HCT116 (cell line): ENCODE data around the gene ZNF554. TPM values are rescaled to one million over a fixed set of nuclear protein-coding genes. Genes with fewer than 3 reads are reported as not detected.

ENCODE experiments used
- ATAC-seq: fragments of 200-7000 bp; cut with Tn5 transposase; 2 replicates; pipeline ENCODE4 v1.9.1; 2020; ENCODE audit warnings: mild to moderate bottlenecking, moderate library complexity
- BruUV-seq: library from RNA; stranded (reverse); fragments of 400-500 nt; replicated peaks from 2 replicates; lab custom pipeline; 2021; lab: Mats Ljungman, UMichigan
- CTCF ChIA-PET: fragments of 300-600 bp; sonication (Branson Sonifier 250); formaldehyde crosslinking; loops from one replicate; lab custom pipeline; 2021; ENCODE audit warnings: antibody characterized with exemption; lab: Charles Lee
- POLR2A ChIA-PET: fragments of 300-600, 350-600 bp; sonication (Branson Sonifier 250); formaldehyde crosslinking; loops from one replicate; lab custom pipeline; 2021; ENCODE audit warnings: antibody characterized with exemption; lab: Charles Lee
- RAD21 ChIA-PET, 2 experiments: fragments of 300-600 bp; sonication (Branson Sonifier 250); formaldehyde crosslinking; loops; one replicate each; lab custom pipeline; 2023; ENCODE audit warnings: low total read pairs in 2 of 2; ENCODE audit not compliant: uncharacterized antibody in 2 of 2, unreplicated experiment in 2 of 2, low non-redundant PET in 1 of 2; lab: Charles Lee
- DNase-seq: peaks from one replicate; pipeline ENCODE4 v3.0.0-alpha.2; 2010; ENCODE audit warnings: low read depth, low spot score
- H2AFZ ChIP-seq: fragments of 200-600 bp; shearing (Covaris generic), sonication (generic); 2 replicates; pipeline ENCODE4 v1.6.1; 2017; ENCODE audit warnings: low read depth, mixed run types, mixed read lengths, antibody characterized with exemption, low read length; ENCODE audit not compliant: poor library complexity, severe bottlenecking
- H3K27ac ChIP-seq: 2 replicates; pipeline ENCODE4 v1.5.1; 2012; ENCODE audit warnings: low read depth, low read length
- H3K27me3 ChIP-seq: fragments of 200-600 bp; sonication (generic); 2 replicates; pipeline ENCODE4 v1.6.1; 2016; ENCODE audit warnings: mixed run types, low read length, mixed read lengths; ENCODE audit not compliant: insufficient read depth
- H3K36me3 ChIP-seq, 2 experiments: fragments of 200-500 bp in 1 of 2; fragments of 200-600 bp in 1 of 2; sonication (Bioruptor generic) in 1 of 2; sonication (generic) in 1 of 2; 2 replicates each; pipeline versions ENCODE4 v1.5.1 to v1.6.1; 2014 to 2016; ENCODE audit warnings: low read length in 2 of 2, inconsistent platforms in 1 of 2, mixed read lengths in 1 of 2, mixed run types in 1 of 2; ENCODE audit not compliant: insufficient read depth in 2 of 2, control insufficient read depth in 1 of 2
- H3K4me1 ChIP-seq, 2 experiments: fragments of 200-600 bp in 1 of 2; sonication (generic) in 1 of 2; 2 replicates each; pipeline versions ENCODE4 v1.5.1 to v1.6.1; 2012 to 2017; ENCODE audit warnings: low read length in 2 of 2, inconsistent platforms in 1 of 2, mild to moderate bottlenecking in 1 of 2, mixed read lengths in 1 of 2, mixed run types in 1 of 2, moderate library complexity in 1 of 2; ENCODE audit not compliant: insufficient read depth in 2 of 2, control insufficient read depth in 1 of 2
- H3K4me2 ChIP-seq: fragments of 200-600 bp; sonication (generic); 2 replicates; pipeline ENCODE4 v1.6.1; 2017; ENCODE audit warnings: mixed run types, low read length, mixed read lengths
- H3K4me3 ChIP-seq, 2 experiments: fragments of 200-600 bp in 1 of 2; sonication (generic) in 1 of 2; replicated peaks in 1 of 2; 2 replicates each; pipeline ENCODE4 v1.5.1; 2011 to 2016; ENCODE audit warnings: low read length in 2 of 2, control low read depth in 1 of 2, low read depth in 1 of 2, mild to moderate bottlenecking in 1 of 2, mixed read lengths in 1 of 2, mixed run types in 1 of 2
- H3K79me2 ChIP-seq: fragments of 200-600 bp; sonication (generic); 2 replicates; pipeline ENCODE4 v1.6.1; 2017; ENCODE audit warnings: mild to moderate bottlenecking, mixed run types, low read length, moderate library complexity, mixed read lengths; ENCODE audit not compliant: insufficient read depth
- H3K9ac ChIP-seq: fragments of 200-600 bp; sonication (generic); 2 replicates; pipeline ENCODE4 v1.6.1; 2016; ENCODE audit warnings: low read length, mixed read lengths
- H3K9me2 ChIP-seq: fragments of 200-600 bp; sonication (generic), shearing (Covaris generic); 2 replicates; pipeline ENCODE4 v1.6.1; 2017; ENCODE audit warnings: mixed run types, mild to moderate bottlenecking, moderate library complexity; ENCODE audit not compliant: insufficient read depth
- H3K9me3 ChIP-seq, 2 experiments: fragments of 200-500 bp in 1 of 2; fragments of 200-600 bp in 1 of 2; sonication (Bioruptor generic) in 1 of 2; sonication (generic) in 1 of 2; 2 replicates each; pipeline ENCODE4 v1.6.1; 2014 to 2017; ENCODE audit warnings: low read length in 2 of 2, mixed read lengths in 2 of 2, inconsistent platforms in 1 of 2, low read depth in 1 of 2, mild to moderate bottlenecking in 1 of 2, mixed run types in 1 of 2, moderate library complexity in 1 of 2; ENCODE audit not compliant: control insufficient read depth in 1 of 2, insufficient read depth in 1 of 2
- H4K20me1 ChIP-seq: fragments of 200-600 bp; sonication (generic), shearing (Covaris generic); 2 replicates; pipeline ENCODE4 v1.6.1; 2017; ENCODE audit warnings: mixed run types, mild to moderate bottlenecking, moderate library complexity; ENCODE audit not compliant: insufficient read depth
- ELF1 ChIP-seq: IDR thresholded peaks from 2 replicates; pipeline ENCODE4 v1.6.1; 2012; ENCODE audit warnings: low read depth, borderline replicate concordance
- FOSL1 ChIP-seq: IDR thresholded peaks from 2 replicates; pipeline ENCODE4 v1.6.1; 2012; ENCODE audit warnings: low read depth
- POLR2A ChIP-seq: IDR thresholded peaks from 2 replicates; pipeline ENCODE4 v1.7.0; 2011; ENCODE audit warnings: borderline replicate concordance; ENCODE audit not compliant: insufficient read depth, insufficient read length; ENCODE audit errors: extremely low read depth
- RAD21 ChIP-seq: IDR thresholded peaks from 2 replicates; pipeline ENCODE4 v1.6.1; 2012; ENCODE audit warnings: low read depth, mild to moderate bottlenecking
- SIN3A ChIP-seq: IDR thresholded peaks from 2 replicates; pipeline ENCODE4 v1.6.1; 2012; ENCODE audit warnings: low read depth
- SRF ChIP-seq: IDR thresholded peaks from 2 replicates; pipeline ENCODE4 v1.6.1; 2012; ENCODE audit warnings: low read depth
- YY1 ChIP-seq: IDR thresholded peaks from 2 replicates; pipeline ENCODE4 v1.6.1; 2011; ENCODE audit warnings: low read length, low read depth, moderate library complexity, mild to moderate bottlenecking; ENCODE audit not compliant: insufficient replicate concordance; ENCODE audit errors: extremely low read depth
- ZNF274 ChIP-seq: fragments of 200-500 bp; sonication (Bioruptor generic); IDR thresholded peaks from 2 replicates; pipeline ENCODE4 v1.6.1; 2014; ENCODE audit warnings: mild to moderate bottlenecking, low read depth, low read length, inconsistent platforms
- intact Hi-C: fragments of 100-400 bp; cut with micrococcal nuclease; formaldehyde crosslinking; loops from 2 replicates; pipeline ENCODE4 v1.10.0; 2022
- total RNA-seq: library from RNA; stranded (reverse); gene quantifications from one replicate; pipeline ENCODE4 v1.2.1, GENCODE V29; 2021; ENCODE audit not compliant: unreplicated experiment
- TF ChIP-seq, protein P1 (sequence below): IDR thresholded peaks from 2 replicates; pipeline ENCODE4 v1.6.1; 2012
- TF ChIP-seq, protein P2 (sequence below): IDR thresholded peaks from 2 replicates; pipeline ENCODE4 v1.6.1; 2012
- TF ChIP-seq, protein P3 (sequence below): IDR thresholded peaks from 2 replicates; pipeline ENCODE4 v1.6.1; 2011; ENCODE audit warnings: mild to moderate bottlenecking, low read length, moderate library complexity; ENCODE audit not compliant: insufficient replicate concordance; ENCODE audit errors: extremely low read depth
- TF ChIP-seq, protein P4 (sequence below), 3 experiments: fragments of 200-600 bp in 1 of 3; sonication (generic) in 1 of 3; IDR thresholded peaks in 2 of 3; conservative IDR thresholded peaks in 1 of 3; 2 replicates each; pipeline ENCODE4 v1.5.1; 2012 to 2017; ENCODE audit warnings: low read depth in 2 of 3, low read length in 2 of 3, antibody characterized with exemption in 1 of 3, borderline replicate concordance in 1 of 3, control low read depth in 1 of 3, mild to moderate bottlenecking in 1 of 3, mixed read lengths in 1 of 3, mixed run types in 1 of 3, moderate library complexity in 1 of 3; ENCODE audit not compliant: insufficient read depth in 1 of 3

The ZNF554 gene
- total RNA-seq, 1 experiment from 2014 or later, result 4.0 TPM

DNA sequence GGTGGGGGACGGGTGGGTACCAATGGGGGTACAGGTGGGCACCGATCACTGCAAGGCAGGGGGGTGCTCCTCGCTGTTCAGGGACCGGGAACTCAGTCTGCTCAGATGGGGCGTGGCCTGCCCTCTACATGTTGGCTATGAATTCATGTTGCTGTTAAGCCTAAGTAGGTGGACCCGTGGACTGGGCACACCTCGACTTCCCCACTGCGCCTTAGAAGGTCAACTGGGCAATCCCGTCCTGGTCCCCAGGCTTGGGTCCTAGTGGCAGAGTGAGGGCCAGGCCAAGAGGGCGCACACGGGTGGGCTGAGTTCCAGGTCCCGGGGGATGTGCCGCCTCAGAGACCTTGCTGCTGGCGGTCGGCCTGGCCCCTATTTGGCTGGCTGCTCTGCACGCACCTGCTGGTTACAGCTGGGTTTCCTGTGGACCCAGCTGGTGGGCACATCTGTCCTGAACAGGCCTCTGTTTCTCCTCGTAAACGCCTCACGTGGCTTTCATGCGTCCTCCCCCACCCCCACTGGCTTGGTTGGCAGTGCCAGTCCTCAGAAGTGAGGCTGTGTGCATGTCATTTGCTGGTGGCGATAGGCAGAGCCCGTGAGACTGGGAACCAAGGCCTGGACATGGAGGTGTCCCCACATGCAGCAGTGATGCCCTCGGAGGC lies 13.5 kb upstream of the ZNF554 start (continued):
- TF ChIP-seq, protein P1, sequence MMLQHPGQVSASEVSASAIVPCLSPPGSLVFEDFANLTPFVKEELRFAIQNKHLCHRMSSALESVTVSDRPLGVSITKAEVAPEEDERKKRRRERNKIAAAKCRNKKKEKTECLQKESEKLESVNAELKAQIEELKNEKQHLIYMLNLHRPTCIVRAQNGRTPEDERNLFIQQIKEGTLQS, result no peak
- TF ChIP-seq SRF, result no peak

DNA sequence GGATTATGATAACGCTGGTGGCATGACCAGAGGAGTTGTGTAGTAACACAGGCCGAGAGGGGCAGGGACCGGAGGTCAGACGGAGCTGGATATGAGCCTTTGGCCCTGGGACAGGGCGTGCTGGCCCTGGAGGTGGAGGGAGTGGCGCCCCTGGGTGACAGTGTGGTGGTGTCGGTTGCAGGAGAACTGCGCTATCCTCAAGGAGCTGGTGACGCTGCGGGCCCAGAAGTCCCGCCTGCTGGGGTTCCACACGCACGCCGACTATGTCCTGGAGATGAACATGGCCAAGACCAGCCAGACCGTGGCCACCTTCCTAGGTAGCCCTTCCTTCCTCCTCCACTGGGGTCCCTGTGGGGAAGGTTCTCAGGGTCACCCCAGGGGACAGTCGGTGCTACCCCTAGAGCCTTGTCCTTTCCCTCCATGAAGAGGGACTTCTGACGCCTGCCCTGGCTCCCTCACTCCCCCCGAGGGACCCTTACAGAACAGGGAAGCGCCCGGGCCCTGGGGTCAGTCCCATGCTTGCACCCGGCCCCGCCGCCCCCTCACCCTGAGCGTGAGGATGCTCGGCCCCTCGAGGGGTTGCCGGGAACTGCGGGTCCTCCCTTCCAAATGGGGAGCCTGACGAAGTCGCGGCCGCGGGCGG lies 12.8 kb upstream of the ZNF554 start:
- ChIA-PET RAD21 (no interaction called here), CTCF (no interaction called here), POLR2A (no interaction called here)
- no peaks in the 10 kb centered on the region for H4K20me1 ChIP-seq
- H3K9me3 ChIP-seq, result no peaks in the 10 kb centered on the region
- peaks cover 25 to 50% of the 10 kb centered on the region in 2 experiments; a peak in 3 of 4 replicates for H3K36me3 ChIP-seq
- H3K27me3 ChIP-seq, result no peaks in the 10 kb centered on the region
- H3K4me3 ChIP-seq, result no peak overlapping the region
- H3K4me1 ChIP-seq, result no peaks in the 10 kb centered on the region
- no peak overlapping the region for H3K4me2 ChIP-seq
- no peaks in the 10 kb centered on the region for H3K9me2 ChIP-seq
- TF ChIP-seq, protein P2, sequence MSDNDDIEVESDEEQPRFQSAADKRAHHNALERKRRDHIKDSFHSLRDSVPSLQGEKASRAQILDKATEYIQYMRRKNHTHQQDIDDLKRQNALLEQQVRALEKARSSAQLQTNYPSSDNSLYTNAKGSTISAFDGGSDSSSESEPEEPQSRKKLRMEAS, result no peak
- no peak for TF ChIP-seq YY1
- TF ChIP-seq RAD21, result no peak
- no peak for TF ChIP-seq POLR2A
- no peak for TF ChIP-seq FOSL1
- TF ChIP-seq, protein P3, sequence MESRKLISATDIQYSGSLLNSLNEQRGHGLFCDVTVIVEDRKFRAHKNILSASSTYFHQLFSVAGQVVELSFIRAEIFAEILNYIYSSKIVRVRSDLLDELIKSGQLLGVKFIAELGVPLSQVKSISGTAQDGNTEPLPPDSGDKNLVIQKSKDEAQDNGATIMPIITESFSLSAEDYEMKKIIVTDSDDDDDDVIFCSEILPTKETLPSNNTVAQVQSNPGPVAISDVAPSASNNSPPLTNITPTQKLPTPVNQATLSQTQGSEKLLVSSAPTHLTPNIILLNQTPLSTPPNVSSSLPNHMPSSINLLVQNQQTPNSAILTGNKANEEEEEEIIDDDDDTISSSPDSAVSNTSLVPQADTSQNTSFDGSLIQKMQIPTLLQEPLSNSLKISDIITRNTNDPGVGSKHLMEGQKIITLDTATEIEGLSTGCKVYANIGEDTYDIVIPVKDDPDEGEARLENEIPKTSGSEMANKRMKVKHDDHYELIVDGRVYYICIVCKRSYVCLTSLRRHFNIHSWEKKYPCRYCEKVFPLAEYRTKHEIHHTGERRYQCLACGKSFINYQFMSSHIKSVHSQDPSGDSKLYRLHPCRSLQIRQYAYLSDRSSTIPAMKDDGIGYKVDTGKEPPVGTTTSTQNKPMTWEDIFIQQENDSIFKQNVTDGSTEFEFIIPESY, result no peak
- TF ChIP-seq ELF1, result no peak
- TF ChIP-seq SIN3A, result no peak
- TF ChIP-seq, protein P4, sequence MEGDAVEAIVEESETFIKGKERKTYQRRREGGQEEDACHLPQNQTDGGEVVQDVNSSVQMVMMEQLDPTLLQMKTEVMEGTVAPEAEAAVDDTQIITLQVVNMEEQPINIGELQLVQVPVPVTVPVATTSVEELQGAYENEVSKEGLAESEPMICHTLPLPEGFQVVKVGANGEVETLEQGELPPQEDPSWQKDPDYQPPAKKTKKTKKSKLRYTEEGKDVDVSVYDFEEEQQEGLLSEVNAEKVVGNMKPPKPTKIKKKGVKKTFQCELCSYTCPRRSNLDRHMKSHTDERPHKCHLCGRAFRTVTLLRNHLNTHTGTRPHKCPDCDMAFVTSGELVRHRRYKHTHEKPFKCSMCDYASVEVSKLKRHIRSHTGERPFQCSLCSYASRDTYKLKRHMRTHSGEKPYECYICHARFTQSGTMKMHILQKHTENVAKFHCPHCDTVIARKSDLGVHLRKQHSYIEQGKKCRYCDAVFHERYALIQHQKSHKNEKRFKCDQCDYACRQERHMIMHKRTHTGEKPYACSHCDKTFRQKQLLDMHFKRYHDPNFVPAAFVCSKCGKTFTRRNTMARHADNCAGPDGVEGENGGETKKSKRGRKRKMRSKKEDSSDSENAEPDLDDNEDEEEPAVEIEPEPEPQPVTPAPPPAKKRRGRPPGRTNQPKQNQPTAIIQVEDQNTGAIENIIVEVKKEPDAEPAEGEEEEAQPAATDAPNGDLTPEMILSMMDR (IDR thresholded peaks at IDR 0.05 in 2 of 3, conservative IDR thresholded peaks at IDR 0.05 in 1 of 3; ENCODE audit: borderline replicate concordance in 1 of 3, insufficient read depth in 1 of 3, low read depth in 2 of 3, low read length in 2 of 3), result no peak
- no peak for TF ChIP-seq ZNF274
- TF ChIP-seq, protein P1, result no peak
- no peak overlapping the region for H3K9ac ChIP-seq
- H3K27ac ChIP-seq, result no peak overlapping the region
- DNase-seq (no peak), ATAC-seq (no peak)
- H3K79me2 ChIP-seq, result peaks cover 21% of the 10 kb centered on the region; the same call in 1 of the 2 replicates
- intact Hi-C loops, result no loop called here
- H2AFZ ChIP-seq, result no peak overlapping the region
- no TSS peak for BruUV-seq
